ENCODE data around the gene SOCS2. TPM values are rescaled to one million over a fixed set of nuclear protein-coding genes. Genes with fewer than 3 reads are reported as not detected.

The SOCS2 gene
- polyA plus RNA-seq, 1 donor (not counting 4 experiments of a cell fraction or from before 2014, with no cell fraction given): 15.0 TPM

DNA sequence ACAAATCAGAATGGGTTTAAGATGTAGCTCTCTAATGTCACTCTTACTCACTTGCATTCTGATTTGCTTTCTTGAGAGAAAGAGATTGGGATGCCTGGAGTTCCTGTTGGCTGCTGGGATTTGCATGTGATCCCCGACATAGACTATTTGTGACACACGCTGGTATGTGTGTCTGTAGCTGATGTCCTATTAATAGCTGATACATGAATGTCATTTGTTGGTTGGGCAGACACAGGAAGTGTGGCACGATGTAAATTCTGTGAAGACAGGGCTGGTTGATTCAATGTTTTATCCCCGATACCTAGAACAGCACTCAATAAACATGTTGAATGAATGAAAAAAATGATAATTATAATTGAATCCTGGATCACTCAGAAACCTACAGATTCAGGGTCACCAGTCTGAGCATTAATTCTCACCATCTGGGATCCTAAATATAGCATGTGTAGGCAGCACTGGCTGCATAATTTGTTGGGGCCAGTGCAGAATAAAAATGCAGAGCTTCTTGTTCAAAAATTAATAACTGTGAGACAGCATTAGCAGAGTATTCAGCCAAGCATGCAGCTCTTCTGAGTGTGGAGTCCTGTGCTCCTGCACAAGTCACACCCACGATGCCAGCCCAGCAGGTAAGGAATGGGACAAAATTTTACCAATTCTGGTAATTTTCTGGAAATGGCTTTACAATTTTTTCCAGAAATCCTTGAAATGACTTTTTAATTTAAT is 35.5 kb upstream of the SOCS2 start:
- no peaks in the 10 kb centered on the region for H3K9me1 ChIP-seq (ENCODE audit: control insufficient read depth, extremely low read depth, insufficient read depth, low read length)
- H3K4me2 ChIP-seq (ENCODE audit: control insufficient read depth, extremely low read depth, insufficient read depth, low read depth, low read length): no peak overlapping the region
- no peaks in the 10 kb centered on the region for H3K79me2 ChIP-seq (ENCODE audit: control insufficient read depth, insufficient read depth, low read length)
- no peaks in the 10 kb centered on the region for H3K9me3 ChIP-seq (ENCODE audit: control insufficient read depth, low read depth, low read length)
- H3K36me3 ChIP-seq (ENCODE audit: control insufficient read depth in 2 of 2, extremely low read depth in 1 of 2, insufficient read depth in 2 of 2, low read length in 2 of 2): no peaks in the 10 kb centered on the region
- H3K27me3 ChIP-seq (ENCODE audit: control insufficient read depth, extremely low read depth, insufficient read depth, low read length): no peaks in the 10 kb centered on the region
- FAIRE-seq (no peak), DNase-seq (ENCODE audit: low read depth, low spot score) (no peak)
- H3K4me3 ChIP-seq (ENCODE audit: control insufficient read depth in 2 of 3, extremely low read depth in 1 of 3, insufficient read depth in 2 of 3, low read depth in 1 of 3, low read length in 3 of 3): no peak overlapping the region
- H2AFZ ChIP-seq (ENCODE audit: control insufficient read depth, low read length): no peak overlapping the region
- no peak overlapping the region for H3K9ac ChIP-seq (ENCODE audit: control insufficient read depth, extremely low read depth, insufficient read depth, low read length)
- no peaks in the 10 kb centered on the region for H3K4me1 ChIP-seq (ENCODE audit: control insufficient read depth, extremely low read depth, insufficient read depth, low read length)
- dilution Hi-C loops (cut with MboI; ENCODE audit: extremely low pct_ligation_motif_present, low sequenced_read_pairs): no loop called here
- no peaks in the 10 kb centered on the region for H4K20me1 ChIP-seq (ENCODE audit: control insufficient read depth, extremely low read depth, insufficient read depth, low read length)
- H3K27ac ChIP-seq (ENCODE audit: control insufficient read depth, insufficient read depth, low read length): no peak overlapping the region
- TF ChIP-seq, protein P1, sequence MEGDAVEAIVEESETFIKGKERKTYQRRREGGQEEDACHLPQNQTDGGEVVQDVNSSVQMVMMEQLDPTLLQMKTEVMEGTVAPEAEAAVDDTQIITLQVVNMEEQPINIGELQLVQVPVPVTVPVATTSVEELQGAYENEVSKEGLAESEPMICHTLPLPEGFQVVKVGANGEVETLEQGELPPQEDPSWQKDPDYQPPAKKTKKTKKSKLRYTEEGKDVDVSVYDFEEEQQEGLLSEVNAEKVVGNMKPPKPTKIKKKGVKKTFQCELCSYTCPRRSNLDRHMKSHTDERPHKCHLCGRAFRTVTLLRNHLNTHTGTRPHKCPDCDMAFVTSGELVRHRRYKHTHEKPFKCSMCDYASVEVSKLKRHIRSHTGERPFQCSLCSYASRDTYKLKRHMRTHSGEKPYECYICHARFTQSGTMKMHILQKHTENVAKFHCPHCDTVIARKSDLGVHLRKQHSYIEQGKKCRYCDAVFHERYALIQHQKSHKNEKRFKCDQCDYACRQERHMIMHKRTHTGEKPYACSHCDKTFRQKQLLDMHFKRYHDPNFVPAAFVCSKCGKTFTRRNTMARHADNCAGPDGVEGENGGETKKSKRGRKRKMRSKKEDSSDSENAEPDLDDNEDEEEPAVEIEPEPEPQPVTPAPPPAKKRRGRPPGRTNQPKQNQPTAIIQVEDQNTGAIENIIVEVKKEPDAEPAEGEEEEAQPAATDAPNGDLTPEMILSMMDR (optimal IDR thresholded peaks at IDR 0.05 in 1 of 3, IDR thresholded peaks at IDR 0.05 in 1 of 3, conservative IDR thresholded peaks at IDR 0.05 in 1 of 3; ENCODE audit: extremely low read depth in 1 of 3, insufficient read depth in 2 of 3, low read length in 3 of 3): no peak
- no peak for TF ChIP-seq EZH2 (IDR thresholded peaks at IDR 0.05; ENCODE audit: low read length)

DNA sequence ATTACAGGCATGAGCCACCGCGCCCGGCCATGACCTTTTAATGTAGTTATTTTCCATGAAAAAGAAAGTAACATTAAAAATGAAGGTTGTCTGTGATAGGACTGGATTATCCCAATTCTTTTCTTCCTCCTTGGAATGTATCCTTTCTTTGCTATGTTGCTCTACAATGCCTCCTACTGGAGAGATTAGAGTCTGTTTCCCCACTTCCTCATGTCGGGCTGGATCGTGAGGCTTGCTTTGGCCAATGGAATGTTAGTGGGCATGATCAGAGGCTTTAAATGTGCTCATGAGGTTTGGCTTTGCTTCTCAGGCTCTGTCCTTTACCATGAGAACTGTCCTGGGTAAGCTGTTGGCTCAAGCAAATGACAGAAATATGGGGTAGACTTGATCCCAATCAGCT is 34.7 kb upstream of the SOCS2 start:
- Histone ChIP-seq H3K79me2 (ENCODE audit: control insufficient read depth, insufficient read depth, low read length) (no peaks in the 10 kb centered on the region), H3K36me3 (ENCODE audit: control insufficient read depth in 2 of 2, extremely low read depth in 1 of 2, insufficient read depth in 2 of 2, low read length in 2 of 2) (no peaks in the 10 kb centered on the region), H3K27me3 (ENCODE audit: control insufficient read depth, extremely low read depth, insufficient read depth, low read length) (no peaks in the 10 kb centered on the region), H2AFZ (ENCODE audit: control insufficient read depth, low read length) (no peak overlapping the region), H3K27ac (ENCODE audit: control insufficient read depth, insufficient read depth, low read length) (no peak overlapping the region), H3K4me2 (ENCODE audit: control insufficient read depth, extremely low read depth, insufficient read depth, low read depth, low read length) (no peak overlapping the region), H4K20me1 (ENCODE audit: control insufficient read depth, extremely low read depth, insufficient read depth, low read length) (no peaks in the 10 kb centered on the region), H3K9me1 (ENCODE audit: control insufficient read depth, extremely low read depth, insufficient read depth, low read length) (no peaks in the 10 kb centered on the region), H3K9ac (ENCODE audit: control insufficient read depth, extremely low read depth, insufficient read depth, low read length) (no peak overlapping the region), H3K4me1 (ENCODE audit: control insufficient read depth, extremely low read depth, insufficient read depth, low read length) (no peaks in the 10 kb centered on the region), H3K9me3 (ENCODE audit: control insufficient read depth, low read depth, low read length) (no peaks in the 10 kb centered on the region), H3K4me3 (ENCODE audit: control insufficient read depth in 2 of 3, extremely low read depth in 1 of 3, insufficient read depth in 2 of 3, low read depth in 1 of 3, low read length in 3 of 3) (no peak overlapping the region)
- TF ChIP-seq, protein P1 (optimal IDR thresholded peaks at IDR 0.05 in 1 of 3, IDR thresholded peaks at IDR 0.05 in 1 of 3, conservative IDR thresholded peaks at IDR 0.05 in 1 of 3; ENCODE audit: extremely low read depth in 1 of 3, insufficient read depth in 2 of 3, low read length in 3 of 3): peak in 1 of 3 experiments; percentile 23
- no peak for TF ChIP-seq EZH2 (IDR thresholded peaks at IDR 0.05; ENCODE audit: low read length)
- FAIRE-seq (no peak), DNase-seq (ENCODE audit: low read depth, low spot score) (no peak)
- dilution Hi-C loops (cut with MboI; ENCODE audit: extremely low pct_ligation_motif_present, low sequenced_read_pairs): no loop called here

All from keratinocyte (primary cell).